ENCODE data around the gene ZSCAN10.

DNA sequence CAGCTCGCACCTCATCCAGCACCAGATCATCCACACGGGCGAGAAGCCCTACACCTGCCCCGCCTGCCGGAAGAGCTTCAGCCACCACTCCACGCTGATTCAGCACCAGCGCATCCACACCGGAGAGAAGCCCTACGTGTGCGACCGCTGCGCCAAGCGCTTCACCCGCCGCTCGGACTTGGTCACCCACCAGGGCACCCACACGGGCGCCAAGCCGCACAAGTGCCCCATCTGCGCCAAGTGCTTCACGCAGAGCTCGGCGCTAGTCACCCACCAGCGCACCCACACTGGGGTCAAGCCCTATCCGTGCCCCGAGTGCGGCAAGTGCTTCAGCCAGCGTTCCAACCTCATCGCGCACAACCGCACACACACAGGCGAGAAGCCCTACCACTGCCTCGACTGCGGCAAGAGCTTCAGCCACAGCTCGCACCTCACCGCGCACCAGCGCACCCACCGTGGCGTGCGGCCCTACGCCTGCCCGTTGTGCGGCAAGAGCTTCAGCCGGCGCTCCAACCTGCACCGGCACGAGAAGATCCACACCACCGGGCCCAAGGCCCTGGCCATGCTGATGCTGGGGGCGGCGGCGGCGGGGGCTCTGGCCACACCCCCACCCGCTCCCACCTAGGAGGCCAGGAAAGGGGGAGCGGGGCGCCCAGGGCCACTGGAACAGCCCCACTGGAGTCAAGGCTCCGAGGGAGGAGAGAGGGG is 20.8 kb upstream of the ZSCAN10 start:
- TF ChIP-seq EZH2phosphoT487 (IDR thresholded peaks at IDR 0.05; ENCODE audit: borderline replicate concordance, low read length) (no peak), CTCF (conservative IDR thresholded peaks at IDR 0.05; ENCODE audit: low read depth, low read length) (no peak)

All from PC-3 (cell line).